C4-2B (cell line): ENCODE data around the gene NINJ1.

Experiments
- H3K27ac ChIP-seq: fragments of 450-650 bp; 2 replicates; pipeline ENCODE4 v1.5.1; 2017
- CTCF ChIP-seq: fragments of 450-650 bp; conservative IDR thresholded peaks from 2 replicates; pipeline ENCODE4 v1.5.1; 2017; ENCODE audit warnings: mild to moderate bottlenecking
- ZFX ChIP-seq: fragments of 450-650 bp; IDR thresholded peaks from 2 replicates; pipeline ENCODE4 v1.6.1; 2017

The NINJ1 gene

DNA sequence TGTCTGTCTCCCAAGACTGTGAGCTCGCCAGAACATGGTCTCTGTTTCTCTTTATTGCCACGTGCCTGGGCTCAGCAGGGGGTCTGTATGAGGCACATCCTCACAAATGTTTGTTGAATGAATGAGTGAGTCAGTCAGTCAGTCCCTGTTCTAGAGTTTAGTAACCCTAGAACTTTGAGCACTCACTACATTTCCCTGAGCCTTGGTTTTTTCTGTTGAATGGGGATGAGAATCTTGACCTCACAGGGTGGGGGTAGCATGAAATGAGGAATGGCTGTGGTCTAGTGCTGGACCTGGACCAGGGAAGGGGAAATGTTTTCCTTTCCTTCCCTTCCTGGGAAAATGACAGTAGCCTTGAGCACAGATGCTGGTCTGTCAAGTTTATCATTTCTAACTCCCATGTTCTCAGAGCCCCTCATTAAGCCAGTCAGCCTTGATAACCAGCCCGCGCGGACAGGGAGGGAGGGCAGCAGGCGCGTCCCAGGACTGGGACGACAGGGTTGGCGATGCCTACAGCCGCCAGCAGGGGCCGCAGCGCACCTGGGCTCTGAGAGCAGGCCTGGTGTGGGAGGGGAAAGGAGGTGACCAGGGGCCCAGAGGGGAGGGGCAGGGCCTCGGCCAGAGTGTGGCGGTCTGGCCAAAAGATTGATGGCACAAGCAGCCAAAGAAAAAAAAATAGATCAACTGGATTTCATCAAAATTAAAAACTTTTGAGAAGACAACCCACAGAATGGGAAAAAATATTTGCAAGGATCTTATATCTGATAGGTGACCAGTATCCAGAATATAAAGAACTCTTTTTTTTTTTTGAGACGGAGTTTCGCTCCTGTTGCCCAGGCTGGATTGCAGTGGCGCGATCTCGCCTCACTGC, 25.8 kb upstream of the NINJ1 start:
- no peak for TF ChIP-seq ZFX
- TF ChIP-seq CTCF: peak; percentile 100
- no peak overlapping the region for H3K27ac ChIP-seq

GRCh38 chr9:93156475-93157008, 22.5 kb upstream of the NINJ1 start:
- H3K27ac ChIP-seq: no peak overlapping the region
- TF ChIP-seq ZFX (no peak), CTCF (no peak)

- no peak for TF ChIP-seq CTCF
- no peak for TF ChIP-seq ZFX
- no peak overlapping the region for H3K27ac ChIP-seq
Observed at GRCh38 chr9:93155716-93156474, 21.8 kb upstream of the NINJ1 start.

GRCh38 chr9:93154293-93154903, 20.3 kb upstream of the NINJ1 start:
- TF ChIP-seq ZFX (no peak), CTCF (peak; percentile 88)
- no peak overlapping the region for H3K27ac ChIP-seq

DNA sequence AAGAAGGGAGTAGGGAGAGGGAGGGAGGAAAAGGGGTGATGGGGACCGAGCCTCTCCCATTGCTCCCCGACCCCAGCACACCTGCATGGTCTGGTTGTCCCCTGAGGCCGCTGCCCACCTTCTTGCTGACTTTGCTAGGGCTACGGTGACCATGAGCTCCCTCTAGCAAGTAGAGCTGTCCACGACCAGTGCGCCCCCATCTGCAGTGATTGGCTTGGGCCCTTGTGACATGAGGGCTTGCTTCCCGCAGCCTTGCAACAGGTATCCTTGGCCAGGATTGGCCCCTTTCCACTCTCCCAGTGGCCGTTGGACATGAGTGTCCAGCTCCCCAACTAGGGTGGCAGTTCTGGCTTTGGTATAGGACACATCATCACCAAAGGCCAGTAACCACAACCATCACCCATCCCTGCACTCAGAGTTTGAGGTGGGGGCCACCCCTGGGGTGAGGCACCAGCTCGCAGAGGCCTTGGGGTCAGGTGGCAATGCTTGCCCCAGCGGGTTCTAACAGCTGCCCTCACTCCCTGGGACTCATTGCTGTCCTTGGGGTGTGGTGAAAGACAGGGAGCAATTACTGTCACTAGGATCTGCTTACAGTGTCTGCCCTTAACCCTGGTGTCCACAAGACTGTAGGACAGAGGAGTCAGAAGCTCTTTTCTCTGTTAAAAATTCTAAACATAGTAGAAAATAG, 17.2 kb upstream of the NINJ1 start:
- no peak overlapping the region for H3K27ac ChIP-seq
- no peak for TF ChIP-seq ZFX
- TF ChIP-seq CTCF: no peak

DNA sequence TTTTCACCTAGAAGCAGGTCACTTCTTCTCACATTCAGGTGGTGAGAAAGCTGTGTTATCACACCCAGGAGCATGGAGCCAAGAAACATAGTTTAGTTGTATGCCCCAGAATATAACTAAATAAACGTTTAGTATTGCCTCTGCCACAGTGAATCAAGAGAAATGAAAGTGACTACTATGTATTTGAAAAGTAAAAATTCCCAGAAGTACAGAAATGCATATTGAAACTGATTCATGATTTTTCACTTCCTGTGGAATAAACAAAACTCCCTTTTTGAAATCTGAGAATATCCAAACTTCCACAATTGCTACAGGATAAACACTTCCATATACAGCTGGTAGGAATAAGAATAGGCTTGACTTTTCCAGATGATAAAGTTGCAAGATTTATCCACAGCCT, 15.3 kb upstream of the NINJ1 start:
- no peak overlapping the region for H3K27ac ChIP-seq
- TF ChIP-seq CTCF (no peak), ZFX (no peak)
